DMS 273 treated with DMSO at 0.1 percent for 48 hours (cell line): Measurements from ENCODE around the gene TYW1B.
"Not testable (repeated sequence)": the region's sequence is repeated elsewhere in the genome, so short reads cannot be mapped to it uniquely, and the experiment has no call there.

Experiments
- DNase-seq: peaks from one replicate; lab custom pipeline; 2025; lab: John Stamatoyannopoulos, UW

Gene TYW1B

GRCh38 chr7:72753781-72754180, 74.2 kb downstream of the TYW1B start:
- no peak for DNase-seq

- DNase-seq, result not testable (repeated sequence)
Measured at GRCh38 chr7:72753229-72753628, 74.8 kb downstream of the TYW1B start.

- no peak for DNase-seq
Measured at GRCh38 chr7:72751978-72752377, 76.0 kb downstream of the TYW1B start.

GRCh38 chr7:72751378-72751777, 76.6 kb downstream of the TYW1B start:
- DNase-seq, result no peak

GRCh38 chr7:72748649-72749048, 79.4 kb downstream of the TYW1B start:
- not testable (repeated sequence) for DNase-seq

- not testable (repeated sequence) for DNase-seq
Measured at GRCh38 chr7:72744244-72744926, 83.6 kb downstream of the TYW1B start.

GRCh38 chr7:72743801-72744200, 84.2 kb downstream of the TYW1B start:
- DNase-seq, result not testable (repeated sequence)

GRCh38 chr7:72739716-72740115, 88.3 kb downstream of the TYW1B start:
- DNase-seq, result not testable (repeated sequence)

GRCh38 chr7:72735855-72736254, 92.1 kb downstream of the TYW1B start:
- not testable (repeated sequence) for DNase-seq

- not testable (repeated sequence) for DNase-seq
Measured at GRCh38 chr7:72730815-72731214, 97.2 kb downstream of the TYW1B start.

- not testable (repeated sequence) for DNase-seq
Measured at GRCh38 chr7:72730384-72730783, 97.6 kb downstream of the TYW1B start.

- DNase-seq, result not testable (repeated sequence)
Measured at GRCh38 chr7:72729130-72729529, 98.9 kb downstream of the TYW1B start.

- not testable (repeated sequence) for DNase-seq
Measured at GRCh38 chr7:72722694-72723093, 105.3 kb downstream of the TYW1B start.

- DNase-seq, result not testable (repeated sequence)
Measured at GRCh38 chr7:72720890-72721289, 107.1 kb downstream of the TYW1B start.

- not testable (repeated sequence) for DNase-seq
Measured at GRCh38 chr7:72717252-72717774, 110.7 kb downstream of the TYW1B start.

GRCh38 chr7:72711927-72712326, 116.1 kb downstream of the TYW1B start:
- DNase-seq, result not testable (repeated sequence)

GRCh38 chr7:72710983-72711382, 117.0 kb downstream of the TYW1B start:
- DNase-seq, result no peak

- no peak for DNase-seq
Measured at GRCh38 chr7:72709909-72710308, 118.1 kb downstream of the TYW1B start.

- DNase-seq, result not testable (repeated sequence)
Measured at GRCh38 chr7:72708371-72709050, 119.5 kb downstream of the TYW1B start.

- DNase-seq, result no peak
Measured at GRCh38 chr7:72706521-72706920, 121.5 kb downstream of the TYW1B start.

- not testable (repeated sequence) for DNase-seq
Measured at GRCh38 chr7:72705693-72706092, 122.3 kb downstream of the TYW1B start.

- DNase-seq, result no peak
Measured at GRCh38 chr7:72704894-72705293, 123.1 kb downstream of the TYW1B start.

GRCh38 chr7:72700548-72700947, 127.5 kb downstream of the TYW1B start:
- DNase-seq, result not testable (repeated sequence)
